GM12892 (cell line): ENCODE results near the gene TTC33.

Experiments
- POLR2A ChIP-seq: IDR thresholded peaks from 2 replicates; pipeline ENCODE4 v1.6.1; 2011; ENCODE audit warnings: low read depth, low read length, control low read depth
- POLR2AphosphoS5 ChIP-seq: IDR thresholded peaks from 2 replicates; pipeline ENCODE4 v1.6.1; 2011; ENCODE audit warnings: low read depth, low read length, control low read depth
- TAF1 ChIP-seq: IDR thresholded peaks from 2 replicates; pipeline ENCODE4 v1.6.1; 2011; ENCODE audit warnings: low read depth, mild to moderate bottlenecking, control low read depth, low read length, borderline replicate concordance

GRCh38 chr5:40594811-40595210 lies 160.9 kb downstream of the TTC33 start:
- TF ChIP-seq POLR2A (no peak), POLR2AphosphoS5 (no peak), TAF1 (no peak)
